GM18498 (cell line): Measurements from ENCODE around the gene ATP13A1.
"Not testable (repeated sequence)": the region's sequence is repeated elsewhere in the genome, so short reads cannot be mapped to it uniquely, and the experiment has no call there.

Source experiments
- ATAC-seq: cut with Tn5 transposase; IDR thresholded peaks from one replicate; pipeline ENCODE4 v1.9.1; 2021; ENCODE audit warnings: mild to moderate bottlenecking, moderate library complexity; ENCODE audit not compliant: unreplicated experiment

The ATP13A1 gene

GRCh38 chr19:19624032-19624570, 39.4 kb downstream of the ATP13A1 start:
- ATAC-seq, result no peak

GRCh38 chr19:19623383-19623782, 40.1 kb downstream of the ATP13A1 start:
- ATAC-seq, result no peak

- ATAC-seq, result no peak
Measured at GRCh38 chr19:19619849-19620210, 43.6 kb downstream of the ATP13A1 start.

GRCh38 chr19:19619181-19619848, 44.2 kb downstream of the ATP13A1 start:
- no peak for ATAC-seq

GRCh38 chr19:19618219-19619051, 45.0 kb downstream of the ATP13A1 start, which contains the start of gene PBX4:
Gene PBX4 (minus strand): TSS chr19:19618687. CDS start chr19:19618629, 58 bp downstream.
- ATAC-seq, result peak; percentile 98

DNA sequence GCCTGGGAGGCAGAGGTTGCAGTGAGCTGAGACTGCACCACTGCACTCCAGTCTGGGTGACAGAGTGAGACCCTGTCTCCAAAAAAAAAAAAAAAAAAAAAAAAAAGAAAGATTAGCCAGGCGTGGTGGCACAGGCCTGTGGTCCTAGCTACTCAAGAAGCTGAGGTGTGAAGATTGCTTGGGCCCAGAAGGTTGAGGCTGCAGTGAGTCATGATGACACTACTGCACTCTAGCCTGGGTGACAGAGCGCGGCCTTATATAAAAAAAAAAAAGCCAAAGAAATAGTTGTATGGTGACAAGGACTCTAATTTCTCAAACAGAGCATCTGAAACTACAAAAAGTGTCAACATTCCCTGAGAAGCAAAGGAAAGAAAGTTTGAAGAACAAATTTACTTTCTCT, 48.4 kb downstream of the ATP13A1 start:
- ATAC-seq, result no peak

GRCh38 chr19:19613506-19613905, 50.0 kb downstream of the ATP13A1 start:
- no peak for ATAC-seq

DNA sequence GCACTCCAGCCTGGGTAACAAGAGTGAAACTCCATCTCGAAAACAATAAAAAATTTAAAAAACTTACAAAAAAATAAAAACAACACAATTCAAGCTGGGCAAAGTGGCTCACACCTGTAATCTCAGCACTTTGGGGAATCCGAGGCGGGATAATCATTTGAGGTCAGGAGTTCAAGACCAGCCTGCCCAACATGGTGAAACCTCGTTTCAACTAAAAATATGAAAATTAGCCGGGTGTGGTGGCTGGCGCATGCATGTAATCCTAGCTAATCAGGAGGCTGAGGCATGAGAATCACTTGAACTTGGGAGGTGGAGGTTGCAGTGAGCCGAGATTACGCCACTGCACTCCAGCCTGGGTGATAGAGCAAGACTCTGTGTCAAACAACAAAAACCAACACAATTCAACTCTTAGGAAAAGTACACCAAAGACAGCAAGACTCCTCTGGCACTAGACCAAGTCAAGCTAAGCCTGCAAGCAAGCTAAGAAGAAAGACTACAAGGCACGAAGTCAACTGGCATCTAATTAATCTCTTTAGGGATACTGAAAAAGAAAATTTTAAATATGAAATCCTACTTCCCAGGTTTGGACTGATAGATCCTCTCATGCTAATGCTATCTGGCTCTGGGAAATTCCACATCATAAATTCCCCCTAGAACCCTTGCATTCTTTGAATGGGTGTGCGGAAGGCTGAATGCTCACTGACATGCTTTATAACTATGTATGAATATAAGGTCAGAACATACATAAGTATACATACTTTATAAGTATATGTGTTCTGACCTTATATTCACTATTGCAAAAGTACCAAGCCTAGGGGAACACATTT, 52.9 kb downstream of the ATP13A1 start:
- no peak for ATAC-seq

DNA sequence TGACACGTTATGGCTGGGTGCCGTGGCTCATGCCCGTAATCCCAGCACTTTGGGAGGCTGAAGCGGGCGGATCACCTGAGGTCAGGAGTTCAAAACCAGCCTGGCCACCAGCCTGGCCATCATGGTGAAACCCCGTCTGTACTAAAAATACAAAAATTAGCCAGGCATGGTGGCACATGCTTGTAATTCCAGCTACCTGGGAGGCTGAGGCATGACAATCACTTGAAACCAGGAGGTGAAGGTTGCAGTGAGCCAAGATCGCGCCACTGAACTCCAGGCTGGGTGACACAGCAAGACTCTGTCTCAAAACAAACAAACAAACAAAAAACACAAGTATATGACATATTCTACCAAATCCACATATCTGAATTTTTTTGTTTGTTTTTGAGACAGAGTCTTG, 56.8 kb downstream of the ATP13A1 start:
- not testable (repeated sequence) for ATAC-seq

DNA sequence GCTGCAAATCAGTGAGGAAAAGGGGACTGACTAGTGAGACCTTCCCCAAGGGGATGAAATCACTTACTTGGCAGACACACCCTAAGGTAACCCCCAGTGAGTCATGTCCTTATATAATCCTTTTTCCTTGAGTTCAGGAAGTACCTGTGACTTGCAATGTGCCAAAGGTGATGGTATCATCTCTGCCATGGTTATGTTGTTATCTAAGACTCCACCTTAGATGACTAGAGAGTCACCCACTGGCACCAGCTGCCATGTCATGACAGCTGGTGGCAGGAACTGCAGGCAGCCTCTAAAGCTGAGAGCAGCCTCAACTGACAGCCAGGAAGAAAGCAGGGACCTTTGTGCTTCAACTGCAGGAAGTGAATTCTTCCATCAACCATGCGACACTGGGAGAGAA, 57.5 kb downstream of the ATP13A1 start:
- no peak for ATAC-seq

DNA sequence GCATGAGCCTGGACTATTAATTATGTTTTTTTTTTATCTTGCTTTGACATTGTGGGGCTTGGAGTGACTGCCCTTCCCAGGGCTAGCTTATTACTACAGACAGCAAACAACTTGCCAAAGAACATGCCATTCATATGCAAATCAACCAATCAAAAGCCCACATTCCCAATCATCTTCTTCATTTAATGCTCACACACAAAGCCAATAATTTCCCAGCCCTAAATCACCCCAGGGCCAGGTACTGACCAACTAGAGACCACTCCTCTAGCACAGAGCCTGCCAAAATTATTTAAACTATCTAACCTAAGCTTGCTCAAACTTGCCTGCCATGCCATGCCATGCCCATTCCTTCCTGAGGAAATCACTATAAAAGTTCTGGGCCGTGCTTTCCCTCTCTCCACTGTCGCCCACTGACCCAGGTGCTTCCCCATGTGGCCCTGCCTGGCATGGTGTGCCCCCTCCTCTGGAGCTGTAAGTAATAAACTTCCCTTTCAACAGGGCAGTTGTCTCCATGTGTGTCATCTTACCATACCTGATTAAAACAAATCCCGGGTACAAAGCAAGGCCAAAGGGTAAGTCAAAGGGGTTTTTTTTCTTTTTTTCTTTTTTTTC, 60.7 kb downstream of the ATP13A1 start:
- ATAC-seq, result no peak

GRCh38 chr19:19602136-19602712, 61.3 kb downstream of the ATP13A1 start:
- ATAC-seq, result no peak

DNA sequence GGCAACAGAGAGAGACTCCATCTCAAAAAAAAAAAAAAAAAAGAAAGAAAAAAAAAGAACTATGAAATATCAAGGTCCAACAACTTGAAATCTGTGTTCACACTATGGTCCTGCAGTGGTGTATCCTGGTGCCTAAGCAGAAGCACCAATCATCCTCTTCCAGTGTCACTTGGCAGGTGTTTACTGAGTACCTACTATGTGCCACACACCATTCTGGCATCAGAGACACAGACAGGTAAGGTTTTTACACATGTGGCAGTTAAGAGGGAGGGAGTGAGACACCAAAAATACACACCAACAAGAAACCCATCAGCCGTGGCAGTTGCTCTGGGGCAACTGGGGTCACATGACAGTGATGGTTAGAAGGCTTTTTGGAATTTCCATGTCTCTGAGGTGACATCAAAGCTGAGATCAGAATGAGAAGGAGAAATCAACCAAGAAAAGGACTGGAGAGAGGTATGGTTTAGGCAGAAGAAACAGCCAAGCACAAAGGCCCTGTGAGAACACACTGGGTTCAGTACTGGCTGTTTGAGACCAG, 62.6 kb downstream of the ATP13A1 start:
- ATAC-seq, result no peak

DNA sequence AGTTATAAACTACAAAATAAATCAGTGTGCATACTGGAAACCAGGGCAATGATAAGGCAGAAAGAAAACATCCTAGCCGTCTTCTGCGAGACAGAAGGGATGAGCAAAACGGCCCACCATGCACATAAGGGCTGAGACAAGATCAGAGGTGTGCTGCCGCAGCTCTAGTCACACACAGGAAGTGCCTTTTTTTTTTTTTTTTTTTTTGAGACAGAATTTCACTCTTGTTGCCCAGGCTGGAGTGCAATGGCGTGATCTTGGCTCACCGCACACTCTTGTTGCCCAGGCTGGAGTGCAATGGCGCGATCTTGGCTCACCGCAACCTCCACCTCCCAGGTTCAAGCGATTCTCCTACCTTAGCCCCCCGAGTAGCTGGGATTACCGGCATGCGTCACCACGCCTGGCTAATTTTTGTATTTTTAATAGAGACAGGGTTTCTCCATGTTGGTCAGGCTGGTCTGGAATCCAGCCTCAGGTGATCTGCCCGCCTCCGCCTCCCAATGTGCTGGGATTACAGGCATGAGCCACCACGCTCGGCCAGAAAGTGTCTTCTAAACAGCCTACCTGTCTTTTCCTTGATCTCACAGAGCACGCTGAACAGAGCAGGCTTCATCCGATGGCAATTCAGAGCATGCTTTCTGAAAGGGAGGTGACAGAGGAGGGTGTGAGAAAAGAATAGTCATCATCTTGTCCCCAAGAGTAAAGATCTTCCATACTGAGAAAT, 64.6 kb downstream of the ATP13A1 start:
- peak; percentile 24 for ATAC-seq

DNA sequence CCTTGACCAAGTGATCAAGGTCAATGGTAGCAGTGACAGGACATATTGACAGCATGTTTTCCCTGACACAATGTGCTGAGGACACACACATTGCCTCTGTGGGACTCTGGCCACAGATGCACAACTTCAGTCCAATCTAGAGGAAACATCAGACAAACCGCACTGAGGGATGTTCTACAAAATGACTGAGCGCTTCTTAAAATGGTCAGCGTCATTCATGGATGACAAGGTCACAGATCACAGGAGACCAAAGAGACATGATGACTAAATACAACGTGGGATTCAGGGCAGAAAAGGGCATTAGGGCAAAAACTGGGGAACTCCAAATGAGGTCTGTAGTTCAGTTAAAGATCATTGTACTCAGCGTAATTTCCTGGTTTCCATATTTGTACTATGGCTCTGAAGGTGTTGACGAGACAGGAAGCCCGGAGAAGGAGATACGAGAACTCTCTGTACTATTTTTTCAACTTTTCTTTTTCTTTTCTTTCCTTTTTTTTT, 65.6 kb downstream of the ATP13A1 start:
- peak; percentile 67 for ATAC-seq
